GM21360 (cell line): ENCODE results near the gene WWOX.

Experiments used
- ATAC-seq: cut with Tn5 transposase; IDR thresholded peaks from one replicate; pipeline ENCODE4 v1.9.1; 2021; ENCODE audit warnings: mild to moderate bottlenecking, moderate library complexity; ENCODE audit not compliant: unreplicated experiment

The WWOX gene

DNA sequence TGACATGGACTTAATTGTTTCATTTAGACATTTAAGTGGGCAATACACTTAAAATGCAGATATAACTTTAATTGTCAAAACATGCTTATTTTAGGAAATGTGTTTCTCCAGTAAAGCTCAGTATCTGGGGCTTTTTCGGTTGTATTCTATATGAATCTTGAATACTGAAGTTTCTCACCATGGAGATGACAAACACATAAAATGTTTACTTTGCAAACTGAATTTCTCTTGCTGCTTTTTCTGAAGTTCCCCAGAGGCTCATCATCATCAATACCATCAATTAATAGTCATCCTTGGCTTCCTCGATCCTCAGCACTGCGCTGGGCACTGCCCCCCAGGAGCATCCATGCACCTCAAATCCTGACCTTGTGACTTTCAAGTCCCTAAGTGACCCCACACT lies 227.3 kb downstream of the WWOX start:
- ATAC-seq: no peak

DNA sequence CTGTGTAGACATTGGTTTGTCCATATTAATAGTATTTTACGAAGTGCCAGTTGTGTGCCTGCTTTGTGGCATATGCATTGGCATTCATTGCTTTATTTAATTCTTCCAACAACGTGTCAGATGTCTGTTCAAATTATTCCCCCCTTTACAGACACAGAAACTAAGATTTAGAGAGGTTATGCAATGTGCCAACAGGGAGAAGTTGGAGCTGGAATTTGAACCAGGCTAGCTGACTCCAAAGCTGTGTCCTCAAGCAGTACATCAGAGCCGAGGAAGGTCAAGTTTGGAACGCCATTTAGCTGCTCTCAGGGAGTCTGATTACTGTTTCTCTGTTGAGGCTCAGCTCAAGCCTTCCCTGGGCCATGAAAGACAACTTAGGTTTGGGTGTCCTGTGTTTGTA lies 232.3 kb downstream of the WWOX start:
- ATAC-seq: no peak

DNA sequence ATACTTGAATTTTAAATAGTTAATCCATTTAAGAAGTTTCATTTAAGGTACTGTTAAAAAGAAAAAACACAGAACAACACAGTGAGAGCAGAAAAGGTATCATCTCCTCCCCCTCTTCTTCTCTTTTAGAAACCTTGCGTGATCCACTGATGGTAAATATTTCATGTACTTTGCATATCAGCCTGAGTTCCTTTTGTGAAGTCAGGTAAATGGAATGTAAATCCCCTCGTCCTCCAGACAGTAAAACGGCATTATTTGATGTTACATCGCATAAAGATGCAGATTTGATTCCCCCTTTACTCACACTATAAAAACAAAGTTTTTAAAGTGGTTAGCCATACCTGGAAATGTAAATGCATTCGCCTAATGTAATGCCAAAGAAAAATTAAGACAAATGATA lies 234.4 kb downstream of the WWOX start:
- no peak for ATAC-seq

DNA sequence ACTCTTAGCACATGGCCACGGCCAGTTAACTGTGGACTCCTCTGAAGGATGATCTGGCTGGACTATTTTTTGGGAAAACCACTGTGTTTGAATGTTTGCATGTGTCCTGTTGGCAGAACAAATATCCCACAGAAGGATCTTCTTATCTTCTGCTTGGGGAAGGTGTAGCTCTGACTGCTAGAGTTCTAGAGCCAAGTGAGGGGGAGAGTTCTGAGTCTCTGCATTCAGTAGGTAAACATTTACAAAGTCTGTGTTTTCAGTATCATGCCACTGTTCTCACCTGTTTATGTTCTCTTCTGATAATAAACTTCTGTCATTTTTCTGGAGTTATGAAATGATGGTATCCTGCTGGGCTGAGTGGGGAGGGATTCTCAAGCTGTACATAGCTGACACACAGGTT lies 241.1 kb downstream of the WWOX start:
- ATAC-seq: no peak

DNA sequence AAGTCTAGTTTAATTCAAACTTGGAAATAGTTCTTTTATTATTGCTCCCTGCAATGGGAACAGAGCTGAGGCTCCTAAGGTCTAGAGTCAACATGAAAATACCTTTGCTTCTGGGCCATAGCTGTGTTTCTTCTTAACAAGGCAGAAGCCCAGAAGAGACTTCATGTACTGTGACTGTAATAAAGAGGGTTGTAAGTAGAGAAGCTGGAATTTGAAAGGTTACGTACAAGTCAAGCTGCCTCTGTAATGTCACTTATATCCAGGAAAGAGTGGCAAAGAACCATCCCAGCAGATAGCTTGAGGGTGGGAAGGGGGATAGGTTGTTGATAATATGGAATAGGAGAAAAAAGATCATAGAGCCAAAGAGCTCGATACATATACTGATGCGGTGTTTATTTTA lies 248.6 kb downstream of the WWOX start:
- no peak for ATAC-seq

DNA sequence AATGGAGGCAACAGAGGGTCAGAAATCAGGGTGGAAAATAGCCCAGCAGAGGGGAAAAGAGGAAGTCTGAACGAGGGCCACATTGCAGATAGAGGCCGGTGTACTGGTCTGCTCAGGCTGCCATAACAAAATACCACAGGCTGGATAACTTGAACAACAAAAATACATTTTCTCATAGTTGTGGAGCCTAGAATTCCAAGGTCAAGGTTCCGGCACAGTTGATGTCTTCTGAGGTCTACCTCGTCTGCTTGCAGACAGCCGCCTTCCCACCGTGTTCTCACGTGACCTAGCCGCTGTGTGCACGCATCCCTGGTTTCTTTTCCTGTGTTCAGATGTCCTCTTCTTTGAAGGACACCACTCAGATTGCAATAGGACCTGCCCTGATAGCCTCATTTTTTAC lies 249.4 kb downstream of the WWOX start:
- ATAC-seq: no peak

DNA sequence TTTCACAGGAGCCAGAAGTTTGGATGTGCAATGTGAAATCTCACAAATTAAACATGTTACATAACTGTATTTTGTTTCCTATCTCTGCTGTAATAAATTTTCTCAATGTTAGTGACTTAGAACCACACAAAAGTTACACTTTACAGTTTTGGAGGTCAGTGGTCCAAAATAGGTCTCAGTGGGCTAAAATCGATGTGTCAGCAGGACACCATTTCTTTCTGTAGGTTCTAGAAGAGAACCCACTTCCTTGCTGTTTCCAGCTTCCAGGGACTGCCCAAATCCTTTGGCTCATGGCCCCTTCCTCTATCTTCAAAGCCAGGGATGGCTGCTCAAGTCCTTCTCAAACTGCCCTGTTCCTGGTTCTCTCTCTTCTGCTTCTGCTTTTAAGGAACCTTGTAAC lies 252.7 kb downstream of the WWOX start:
- ATAC-seq: no peak

DNA sequence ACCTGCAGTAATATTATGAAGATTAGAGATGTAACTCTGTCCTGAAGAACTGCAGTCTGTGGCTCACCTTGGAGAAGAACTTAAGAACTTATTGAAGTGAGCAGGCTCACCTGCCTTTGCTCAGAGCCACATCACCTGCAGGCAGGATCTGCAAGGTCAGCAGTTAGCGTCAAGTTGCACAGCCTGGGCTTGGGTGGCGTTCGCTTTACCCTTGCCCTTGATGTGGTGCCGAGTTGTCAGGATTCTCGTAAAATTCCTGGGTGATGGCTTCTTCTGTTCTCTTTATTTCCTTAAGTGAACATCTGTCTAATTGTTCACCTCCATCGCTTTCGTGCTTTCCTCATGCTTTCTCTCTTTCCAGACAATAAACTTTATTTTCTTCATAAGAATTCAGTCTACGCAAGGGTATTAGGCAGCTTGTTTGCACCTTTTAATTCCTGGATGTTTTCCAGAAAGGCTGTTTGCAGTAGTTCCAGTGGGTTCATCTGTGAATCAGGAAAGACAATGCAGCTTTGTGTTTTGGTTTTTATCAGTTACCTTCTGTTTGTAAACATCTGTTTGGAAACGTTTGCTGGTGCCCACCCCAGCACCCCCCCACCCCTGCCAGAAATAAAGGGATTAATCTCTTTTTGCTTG lies 254.3 kb downstream of the WWOX start:
- ATAC-seq: no peak

DNA sequence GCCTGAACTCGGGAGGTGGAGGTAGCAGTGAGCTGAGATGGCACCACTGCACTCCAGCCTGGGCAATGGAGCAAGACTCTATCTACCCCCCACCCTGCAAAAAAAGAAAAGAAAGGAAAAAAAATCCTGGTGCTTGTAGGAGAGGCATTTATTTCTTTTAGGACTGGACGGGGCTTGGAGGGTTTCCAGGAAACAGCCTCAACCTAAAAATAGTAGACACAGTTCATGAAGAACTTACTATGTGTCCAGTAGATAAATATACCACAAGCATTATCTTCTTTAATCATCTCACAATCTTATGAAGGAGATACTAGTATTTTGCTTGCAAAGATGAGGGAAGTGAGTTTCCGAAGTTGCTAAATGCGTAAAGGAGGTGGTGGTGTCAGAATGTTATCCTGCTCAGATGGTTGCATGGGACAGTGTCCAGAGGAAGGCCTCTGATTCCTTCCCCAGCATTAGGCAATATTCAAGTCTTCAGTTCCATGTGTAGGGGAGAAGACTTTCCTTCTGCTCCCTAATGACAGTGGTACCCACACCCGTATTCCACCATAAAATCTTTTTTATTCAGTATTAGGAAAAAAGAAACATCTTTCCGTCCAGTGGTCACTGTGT lies 263.2 kb downstream of the WWOX start:
- no peak for ATAC-seq

DNA sequence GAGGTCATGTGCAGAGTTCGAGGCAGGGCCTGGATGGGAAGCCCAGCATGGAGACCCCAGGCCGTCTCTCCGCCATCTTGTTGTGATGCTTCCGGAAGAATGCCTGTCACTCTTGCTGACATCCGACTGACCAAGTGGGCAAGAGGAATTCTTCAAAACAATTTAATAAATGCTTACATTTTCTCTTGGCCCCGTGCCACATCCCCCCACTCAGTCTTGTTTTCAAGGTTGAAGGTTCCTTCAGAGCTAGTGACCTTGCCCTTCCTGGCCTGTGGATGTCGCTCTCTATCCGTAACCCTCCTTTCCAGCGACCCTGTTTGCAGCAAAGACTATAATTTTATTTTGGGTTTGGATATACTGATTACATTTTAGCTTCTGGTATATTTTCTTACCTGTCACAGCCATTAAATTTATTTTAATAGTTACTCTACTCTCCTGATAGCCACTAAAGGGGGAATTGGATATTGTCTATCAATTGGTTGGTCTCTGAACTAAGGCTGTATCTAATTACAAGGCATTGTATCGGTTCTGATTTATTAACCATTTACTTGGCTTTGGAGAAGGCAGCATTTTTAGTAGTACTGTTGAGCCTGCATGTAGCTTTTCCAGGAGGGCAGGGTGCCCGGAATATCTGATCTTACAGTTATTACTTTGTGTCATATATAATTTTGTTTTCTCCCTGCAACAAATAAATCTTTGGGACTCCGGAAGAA lies 264.5 kb downstream of the WWOX start:
- no peak for ATAC-seq

DNA sequence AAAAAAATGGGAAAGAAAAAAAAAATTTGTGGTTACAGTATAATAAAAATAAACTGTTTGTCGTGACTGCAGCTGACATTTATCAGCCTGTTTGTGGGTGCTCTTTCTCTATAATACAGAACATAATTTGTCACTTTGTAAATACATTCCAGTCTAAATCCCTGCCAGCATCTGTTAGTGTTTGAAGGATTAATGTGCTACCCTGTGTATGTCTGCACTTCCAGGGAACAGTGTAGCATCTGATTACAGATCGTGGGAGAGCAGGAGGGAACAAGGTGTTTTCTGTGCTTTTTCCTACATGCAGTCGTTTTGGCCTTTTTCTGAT lies 265.1 kb downstream of the WWOX start:
- no peak for ATAC-seq

DNA sequence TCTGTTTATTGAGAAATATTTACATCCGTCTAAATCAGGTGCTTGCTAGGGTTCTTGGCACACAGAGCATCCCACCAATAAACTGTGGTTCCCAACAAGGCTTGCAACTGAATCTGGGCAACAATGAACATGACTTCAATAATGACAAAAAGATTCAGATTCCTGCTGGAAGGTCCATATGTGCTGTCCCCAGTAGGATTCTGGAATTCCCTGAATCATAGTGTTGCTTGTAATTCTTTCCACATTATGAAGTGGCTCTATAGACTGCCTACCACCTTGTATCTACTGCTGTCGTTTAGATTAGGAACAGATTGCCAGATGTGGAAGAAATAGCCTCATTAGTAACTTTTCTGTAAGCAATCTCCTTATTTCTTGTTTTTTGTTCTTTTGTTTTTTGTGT lies 265.9 kb downstream of the WWOX start:
- no peak for ATAC-seq

DNA sequence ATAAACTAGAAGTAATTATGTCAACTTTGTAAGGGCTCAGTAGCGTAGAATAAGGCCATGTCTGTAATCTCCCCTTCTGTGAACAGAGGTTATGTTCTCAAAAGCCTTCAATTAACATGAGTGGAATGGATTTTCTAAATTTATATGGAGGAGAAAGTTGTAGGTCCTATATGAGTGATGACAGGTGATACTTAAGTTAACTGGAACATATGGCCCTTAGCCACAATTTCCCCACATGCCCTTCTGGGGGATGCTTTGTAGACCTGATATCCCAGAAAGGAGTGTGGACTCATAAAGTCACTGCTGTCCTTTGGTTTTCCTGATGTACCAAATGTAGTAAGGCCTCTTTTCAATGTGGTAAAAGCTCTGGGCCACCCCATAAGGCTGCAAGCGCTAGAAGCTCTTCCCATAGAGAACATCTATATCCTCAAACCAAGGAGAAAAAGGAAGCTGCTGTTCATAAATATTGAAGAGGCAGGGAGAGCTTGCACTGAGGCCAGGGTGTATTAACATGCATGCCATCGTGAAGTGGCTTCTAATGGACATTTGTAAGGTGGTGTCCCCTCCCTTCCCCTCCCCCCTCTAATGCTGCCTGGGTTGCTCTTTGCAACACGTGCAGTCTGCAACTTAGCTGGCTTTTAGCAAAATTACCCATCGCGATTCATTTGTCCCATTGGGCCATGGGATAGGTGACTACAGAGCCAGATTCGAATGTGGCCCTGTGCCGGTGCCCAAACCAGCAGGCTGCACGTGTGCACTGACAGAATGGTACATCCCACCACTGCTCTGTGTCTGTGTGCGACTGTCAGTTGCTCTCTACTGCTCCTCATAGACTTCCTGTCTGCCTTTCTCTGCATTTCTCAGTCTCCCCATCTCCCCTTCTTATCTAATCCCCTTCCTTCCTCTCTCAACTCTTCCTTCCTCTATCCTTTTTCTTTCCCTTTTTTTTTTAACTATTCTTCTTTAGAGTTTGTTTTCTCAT lies 269.0 kb downstream of the WWOX start:
- no peak for ATAC-seq

DNA sequence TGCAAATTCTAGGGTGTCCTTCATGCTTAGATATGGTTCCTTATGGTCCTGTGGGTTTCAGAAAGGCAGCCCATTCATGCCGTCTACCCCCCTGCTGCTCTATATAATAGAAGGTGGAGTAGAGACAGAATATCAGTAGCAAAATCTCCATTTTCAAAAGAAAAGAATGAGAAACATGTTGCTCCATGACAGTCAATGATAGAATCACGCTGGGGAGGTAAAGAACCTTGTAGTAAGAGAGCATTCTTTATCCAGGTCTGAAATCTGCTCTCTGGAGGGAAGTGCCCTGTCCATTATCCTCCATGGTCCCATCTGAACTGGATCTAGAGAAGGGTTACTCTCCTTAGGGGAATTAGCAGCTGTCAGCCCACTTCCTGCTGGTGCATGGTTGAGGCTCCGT lies 272.8 kb downstream of the WWOX start:
- ATAC-seq: no peak

DNA sequence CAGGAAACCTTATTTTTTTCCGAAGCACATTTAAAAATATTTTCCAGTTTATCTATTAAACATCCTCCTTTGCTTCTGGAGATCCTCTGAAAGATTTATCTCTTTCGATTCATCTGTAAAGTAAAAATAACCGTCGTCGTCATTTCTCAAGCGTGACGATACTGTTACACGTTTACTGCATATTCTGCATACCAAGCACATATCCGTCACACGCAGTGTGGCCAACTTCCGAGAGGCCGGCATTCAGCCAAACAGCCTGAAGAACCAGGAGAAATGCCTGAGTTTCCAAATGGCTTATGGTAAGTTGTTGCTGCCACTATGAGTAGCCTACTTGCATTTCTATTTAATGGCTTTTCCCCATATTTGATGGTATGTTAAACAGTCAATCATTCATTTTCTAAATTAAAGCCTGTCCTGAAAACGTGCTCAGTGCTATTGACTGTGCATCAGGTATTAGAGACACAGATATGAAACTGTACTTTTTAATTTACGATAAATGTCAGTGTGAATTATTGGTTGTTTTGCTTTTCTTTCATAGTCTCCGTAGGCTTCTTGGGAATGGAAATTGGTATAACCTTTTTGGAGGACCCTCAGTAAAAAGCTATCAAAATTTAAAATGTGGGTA lies 275.7 kb downstream of the WWOX start:
- no peak for ATAC-seq

DNA sequence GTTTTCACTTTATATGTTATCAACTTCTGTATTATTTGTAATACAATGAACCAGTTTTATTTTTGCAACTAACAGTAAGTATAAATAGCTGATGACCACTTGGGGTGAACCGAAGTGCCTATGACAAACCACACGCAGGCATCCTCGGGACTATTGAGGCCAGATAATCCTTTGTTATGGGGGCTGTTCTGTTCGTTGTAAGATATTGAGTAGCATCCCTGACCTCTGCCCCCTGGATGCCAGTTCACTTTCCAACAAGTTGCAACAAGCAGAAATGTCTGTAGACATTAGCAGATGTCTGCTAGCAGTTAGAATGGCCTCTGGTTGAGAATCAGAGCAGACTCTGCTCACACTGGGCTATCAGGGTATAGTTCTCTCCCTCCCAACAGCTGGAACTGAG lies 277.0 kb downstream of the WWOX start:
- ATAC-seq: no peak

DNA sequence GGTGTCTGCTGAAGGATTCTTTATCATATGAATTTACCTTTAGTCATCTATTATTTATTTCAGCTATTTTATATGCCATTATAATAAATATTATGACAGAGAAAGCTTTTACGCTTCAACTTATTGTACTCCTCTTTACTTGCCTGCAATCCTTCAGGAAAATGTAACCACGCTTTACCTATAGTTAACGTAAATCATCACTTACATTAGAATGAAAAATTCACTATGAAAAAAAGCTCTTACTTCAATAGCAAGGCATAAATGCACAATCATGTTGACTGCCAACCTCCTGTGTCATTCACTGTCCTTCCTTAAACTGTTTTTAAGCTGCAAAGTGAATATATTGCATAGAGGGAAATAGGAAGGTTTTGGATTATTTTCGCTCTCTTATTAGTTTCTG lies 277.9 kb downstream of the WWOX start:
- ATAC-seq: no peak

DNA sequence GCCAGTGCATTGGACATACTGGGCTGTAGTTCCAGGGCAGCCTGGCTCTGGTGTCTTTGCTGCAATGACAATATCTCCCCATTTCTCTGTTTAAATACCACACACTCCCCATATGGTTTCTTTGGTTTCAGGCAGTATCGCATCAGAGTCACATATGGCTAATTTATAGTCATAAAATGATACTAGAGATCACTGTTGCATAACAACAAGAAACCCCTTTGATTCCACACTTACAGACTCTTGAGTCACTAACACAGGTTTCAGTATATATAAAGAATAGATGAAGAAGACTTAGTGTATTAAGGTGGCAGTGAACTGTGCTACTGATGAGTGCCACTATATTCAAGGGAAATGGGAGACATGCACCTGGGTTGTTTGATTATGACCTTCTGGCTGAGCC lies 281.6 kb downstream of the WWOX start:
- ATAC-seq: no peak

DNA sequence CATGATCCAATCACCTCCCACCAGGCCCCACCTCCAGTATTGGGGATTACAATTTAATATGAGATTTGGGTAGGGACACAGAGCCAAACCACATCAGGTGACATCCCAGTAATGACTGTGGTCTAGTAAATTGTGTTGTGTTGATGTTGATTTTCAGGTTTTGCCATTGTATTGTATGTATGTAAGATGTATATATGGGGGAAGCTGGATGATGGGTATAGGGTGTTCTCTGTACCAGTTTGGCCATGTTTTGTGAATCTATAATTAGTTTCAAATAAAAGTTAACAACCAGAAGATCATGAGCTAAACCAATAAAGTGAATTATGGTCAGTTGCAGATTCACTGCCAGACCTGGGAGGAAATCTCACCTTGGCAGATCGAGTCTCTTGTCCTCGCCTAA lies 283.7 kb downstream of the WWOX start:
- no peak for ATAC-seq

DNA sequence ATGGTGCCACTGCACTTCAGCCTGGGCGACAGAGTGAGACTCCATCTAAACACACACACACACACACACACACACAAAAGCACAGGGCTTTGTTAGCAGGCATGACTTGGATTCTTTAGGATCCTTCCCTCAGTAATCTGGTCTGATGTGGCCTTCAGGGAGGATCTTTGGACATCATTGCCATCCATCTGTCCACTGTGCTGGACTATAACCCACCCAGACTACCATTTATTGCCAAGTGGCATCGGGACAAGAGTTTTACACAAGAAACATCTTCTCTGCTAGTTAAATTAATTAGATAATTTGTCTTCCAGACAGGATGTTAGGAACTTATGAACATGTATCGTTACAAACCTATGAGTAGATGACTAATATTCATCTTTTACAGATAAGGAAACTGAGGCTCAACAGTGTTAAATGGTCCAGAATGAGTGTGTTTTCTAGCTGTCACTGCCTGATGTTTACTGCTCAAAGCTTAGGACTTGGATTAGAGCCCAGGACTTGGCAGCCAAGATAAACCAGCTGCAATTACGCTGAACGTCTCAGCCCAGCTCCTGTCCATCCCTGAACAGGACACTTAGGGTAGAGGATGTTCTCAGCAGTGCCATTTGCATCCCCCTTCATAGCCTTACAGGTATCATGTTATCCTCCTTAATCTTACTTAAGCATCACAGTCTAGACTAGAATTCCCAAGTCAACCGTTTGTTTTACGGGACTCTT lies 285.8 kb downstream of the WWOX start:
- ATAC-seq: no peak
